AG04449 (cell line): ENCODE measurements around the gene S100A13.
"Not testable (repeated sequence)": the region's sequence is repeated elsewhere in the genome, so short reads cannot be mapped to it uniquely, and the experiment has no call there.

Experiments used
- CTCF ChIA-PET: fragments of 350-600 bp; formaldehyde crosslinking; extraction: SDS; loops from one replicate; lab custom pipeline; 2021; ENCODE audit warnings: antibody characterized with exemption; lab: Yijun Ruan, JAX
- POLR2A ChIA-PET: fragments of 400-600, 350-600 bp; formaldehyde crosslinking; extraction: SDS; loops from one replicate; lab custom pipeline; 2020; ENCODE audit warnings: antibody characterized with exemption, inconsistent platforms; lab: Yijun Ruan, JAX
- DNase-seq: peaks from one replicate; pipeline ENCODE4 v3.0.0-alpha.2; 2010; ENCODE audit warnings: low read depth, low spot score
- H3K4me3 ChIP-seq: 2 replicates; pipeline ENCODE4 v1.5.1; 2011; ENCODE audit warnings: low read depth, mild to moderate bottlenecking, control low read depth, low read length
- CTCF ChIP-seq: IDR thresholded peaks from one replicate; pipeline ENCODE4 v1.5.1; 2011; ENCODE audit warnings: mild to moderate bottlenecking, moderate library complexity, low read length, control low read depth, inconsistent platforms; ENCODE audit not compliant: insufficient read depth; ENCODE audit errors: missing control alignments

S100A13 gene

GRCh38 chr1:153585006-153585405 is 42.3 kb downstream of the S100A13 start:
- POLR2A ChIA-PET = no interaction called here

GRCh38 chr1:153583976-153584375 is 43.3 kb downstream of the S100A13 start:
- no peak for TF ChIP-seq CTCF
- H3K4me3 ChIP-seq = no peak overlapping the region
- no peak for DNase-seq
- POLR2A ChIA-PET = interaction anchor here (1.1 kb wide), 1 partner anchor 50 kb away, joined by 3 read pairs; no protein-coding TSS in a partner anchor
- CTCF ChIA-PET = interaction anchor here (0.7 to 2.9 kb wide), 4 partner anchors 11 to 51 kb away, joined by 3 to 10 read pairs (median 3); no protein-coding TSS in a partner anchor

More at GRCh38 chr1:153585006-153585405, 42.3 kb downstream of the S100A13 start:
- DNase-seq = no peak
- no peak overlapping the region for H3K4me3 ChIP-seq
- TF ChIP-seq CTCF = no peak
- CTCF ChIA-PET = interaction anchor here (0.9 to 2.9 kb wide), 5 partner anchors 13 to 74 kb away, joined by 3 to 14 read pairs (median 4); partner anchors contain the start of gene S100A13

GRCh38 chr1:153583514-153583913 is 43.8 kb downstream of the S100A13 start:
- not testable (repeated sequence) for DNase-seq, H3K4me3 ChIP-seq
- ChIA-PET POLR2A (interaction anchor here (1.1 kb wide), 1 partner anchor 49 kb away, joined by 3 read pairs; no protein-coding TSS in a partner anchor), CTCF (interaction anchor here (1.0 to 2.9 kb wide), 2 partner anchors 15 to 50 kb away, joined by 3 to 10 read pairs; no protein-coding TSS in a partner anchor)

GRCh38 chr1:153582836-153583235 is 44.5 kb downstream of the S100A13 start:
- POLR2A ChIA-PET, DNase-seq, H3K4me3 ChIP-seq, CTCF ChIA-PET: not testable (repeated sequence)

- no peak for TF ChIP-seq CTCF
- no peak overlapping the region for H3K4me3 ChIP-seq
- CTCF ChIA-PET = interaction anchor here (0.8 to 4.2 kb wide), 4 partner anchors 10 to 68 kb away, joined by 3 to 26 read pairs (median 12); no protein-coding TSS in a partner anchor
- no peak for DNase-seq
- POLR2A ChIA-PET = no interaction called here
These were observed 48.4 kb downstream of the S100A13 start for GRCh38 chr1:153578936-153579335.

GRCh38 chr1:153578490-153578889 is 48.8 kb downstream of the S100A13 start:
- TF ChIP-seq CTCF = no peak
- POLR2A ChIA-PET = interaction anchor here (1.7 kb wide), 1 partner anchor 49 kb away, joined by 8 read pairs; the partner anchor contains the start of genes S100A1 and S100A13
- CTCF ChIA-PET = interaction anchor here (1.0 to 4.2 kb wide), 8 partner anchors 10 to 89 kb away, joined by 3 to 26 read pairs (median 4); no protein-coding TSS in a partner anchor
- no peak for DNase-seq
- no peak overlapping the region for H3K4me3 ChIP-seq

GRCh38 chr1:153577624-153578051 is 49.7 kb downstream of the S100A13 start:
- no peak for DNase-seq
- POLR2A ChIA-PET = interaction anchor here (0.5 to 2.2 kb wide), 5 partner anchors 11 to 56 kb away, joined by 3 to 8 read pairs (median 4); partner anchors contain the start of genes CHTOP, S100A1, S100A13 and S100A6
- CTCF ChIA-PET = interaction anchor here (0.6 to 4.2 kb wide), 12 partner anchors 9 to 172 kb away, joined by 3 to 26 read pairs (median 4); partner anchors contain the start of gene S100A2

More at GRCh38 chr1:153577624-153578051, 49.7 kb downstream of the S100A13 start:
- H3K4me3 ChIP-seq = no peak overlapping the region
- TF ChIP-seq CTCF = no peak
